GM21381 (cell line): ENCODE measurements around the gene ANKFN1.

ENCODE experiments used
- ATAC-seq: cut with Tn5 transposase; IDR thresholded peaks from one replicate; pipeline ENCODE4 v1.9.1; 2021; ENCODE audit warnings: mild to moderate bottlenecking, moderate library complexity; ENCODE audit not compliant: unreplicated experiment

The ANKFN1 gene

DNA sequence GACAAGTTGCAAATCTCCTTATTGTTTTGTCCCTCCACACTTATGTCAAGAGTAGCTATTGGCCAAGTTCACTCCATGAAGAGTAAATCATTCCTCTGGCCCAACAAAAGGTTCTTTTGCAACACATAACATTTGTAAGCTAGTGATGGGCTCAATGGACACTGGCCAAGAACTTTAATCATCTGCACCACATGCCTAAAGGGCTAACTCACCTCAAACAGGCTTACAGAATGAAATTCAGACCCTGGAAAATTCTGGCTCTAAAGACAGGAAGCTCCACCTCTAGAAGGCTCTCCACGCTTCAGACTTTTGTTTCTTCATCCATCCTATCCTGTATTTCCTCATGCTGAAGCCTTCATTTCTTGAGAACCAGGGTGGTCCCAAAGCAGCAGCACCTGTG is 10.9 kb upstream of the ANKFN1 start:
- no peak for ATAC-seq

DNA sequence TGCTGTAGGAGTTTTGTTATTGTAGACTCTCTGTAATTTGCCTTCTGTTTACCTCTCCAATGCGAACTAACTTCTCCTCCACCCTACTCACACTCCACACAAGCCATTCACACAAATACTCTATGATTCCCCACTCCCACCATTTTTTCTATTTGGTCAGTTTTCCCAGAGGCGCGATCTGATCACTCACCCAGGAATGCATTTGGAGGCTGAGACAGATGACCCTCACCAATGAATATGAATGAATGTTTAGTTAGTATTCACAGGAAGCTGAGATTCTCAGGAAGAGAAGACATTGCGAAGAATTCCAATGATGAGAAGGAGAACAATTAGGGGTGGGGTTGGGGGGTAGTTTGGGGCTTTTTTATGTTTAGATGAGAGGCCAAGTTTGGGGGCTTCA is 10.5 kb upstream of the ANKFN1 start:
- ATAC-seq: no peak

DNA sequence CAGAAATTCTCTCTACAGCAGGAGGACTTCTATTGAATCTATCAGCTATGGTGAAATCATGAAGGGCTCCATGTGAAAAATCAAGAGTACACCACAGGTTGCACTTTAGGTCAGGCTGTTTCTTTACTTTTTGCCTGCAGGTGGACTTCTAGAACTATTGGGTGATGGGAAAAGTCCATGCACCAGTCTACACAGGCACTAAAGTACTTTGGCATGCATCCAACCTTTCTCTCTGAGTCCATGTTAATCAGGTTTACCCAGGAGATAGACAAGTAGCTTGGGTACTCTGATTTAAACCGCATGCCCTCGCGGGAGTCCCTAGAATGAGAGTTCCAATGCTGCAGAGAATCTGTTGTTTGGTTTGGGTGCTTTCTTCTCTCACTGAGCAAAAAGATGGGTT is 9.1 kb upstream of the ANKFN1 start:
- no peak for ATAC-seq

DNA sequence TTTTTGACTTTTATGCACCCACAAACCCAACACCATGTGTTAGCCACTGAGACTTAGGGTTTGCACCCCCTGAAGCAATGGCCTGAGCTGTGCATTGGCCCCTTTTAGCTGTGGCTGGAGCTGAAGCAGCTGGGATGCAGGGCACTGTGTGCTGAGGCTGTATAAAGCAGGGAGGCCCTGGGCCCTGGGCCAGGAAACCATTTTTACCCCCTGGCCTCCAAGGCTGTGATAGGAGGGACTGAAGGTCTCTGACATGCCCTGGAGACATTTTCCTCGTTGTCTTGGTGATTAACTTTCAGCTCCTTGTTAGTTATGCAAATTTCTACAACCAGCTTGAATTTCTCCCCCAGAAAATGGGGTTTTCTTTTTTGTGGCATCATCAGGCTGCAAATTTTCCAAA is 6.7 kb upstream of the ANKFN1 start:
- ATAC-seq: no peak

DNA sequence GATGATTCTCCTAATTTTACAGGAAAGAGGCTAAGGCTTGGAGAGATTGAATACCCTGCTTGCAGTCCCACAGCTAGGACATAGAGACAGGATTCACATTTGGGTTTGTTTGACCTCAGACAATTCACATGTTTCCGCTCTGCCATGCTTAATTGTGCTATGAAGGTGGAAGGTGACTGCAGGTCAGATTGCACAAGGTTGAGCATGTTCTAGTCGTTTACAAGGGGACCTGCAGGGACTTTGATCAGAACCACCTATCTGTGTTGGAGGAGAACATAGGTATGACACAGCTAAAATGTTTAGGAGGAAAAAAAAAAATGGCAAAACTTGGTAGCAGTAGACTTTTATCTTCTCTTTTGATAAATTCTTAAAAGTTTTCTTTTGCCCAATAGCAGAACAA is 4.9 kb upstream of the ANKFN1 start:
- no peak for ATAC-seq

DNA sequence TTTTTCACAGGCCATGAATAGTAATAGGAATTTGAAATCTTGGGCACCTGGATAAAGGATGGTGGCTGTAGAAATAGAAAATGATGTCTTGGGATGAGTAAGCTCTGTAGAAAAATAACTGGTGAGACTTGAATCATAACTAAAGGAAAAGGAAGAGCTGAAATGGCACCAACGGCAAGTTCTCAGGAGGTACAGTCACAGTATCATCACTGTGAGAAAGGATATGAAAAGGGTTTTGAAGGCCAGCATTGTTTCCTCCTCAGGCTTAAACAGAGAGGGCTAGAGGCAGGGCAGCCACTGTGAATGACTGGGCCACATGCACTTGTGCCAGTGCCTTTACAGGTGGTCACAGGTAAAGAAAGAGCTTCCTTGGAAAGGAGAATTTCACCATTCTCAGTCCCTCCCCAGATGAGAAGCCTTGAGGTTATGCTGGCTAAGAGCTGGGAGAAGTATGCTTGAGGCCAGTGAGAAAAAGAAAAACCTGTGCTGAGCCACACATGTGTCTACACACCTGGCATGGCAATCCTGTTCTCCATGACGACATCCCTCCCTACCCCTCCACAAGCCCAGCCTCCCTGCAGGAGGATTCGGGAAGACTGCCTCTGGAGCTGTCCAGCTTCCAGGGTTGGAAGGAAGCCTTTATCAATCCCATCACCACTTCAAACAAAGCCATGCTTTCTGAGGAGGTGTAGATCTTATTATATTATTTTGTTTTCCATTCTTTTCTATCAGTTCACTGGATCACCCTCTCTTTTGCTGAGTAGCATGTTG is 3.8 kb upstream of the ANKFN1 start:
- ATAC-seq: no peak

DNA sequence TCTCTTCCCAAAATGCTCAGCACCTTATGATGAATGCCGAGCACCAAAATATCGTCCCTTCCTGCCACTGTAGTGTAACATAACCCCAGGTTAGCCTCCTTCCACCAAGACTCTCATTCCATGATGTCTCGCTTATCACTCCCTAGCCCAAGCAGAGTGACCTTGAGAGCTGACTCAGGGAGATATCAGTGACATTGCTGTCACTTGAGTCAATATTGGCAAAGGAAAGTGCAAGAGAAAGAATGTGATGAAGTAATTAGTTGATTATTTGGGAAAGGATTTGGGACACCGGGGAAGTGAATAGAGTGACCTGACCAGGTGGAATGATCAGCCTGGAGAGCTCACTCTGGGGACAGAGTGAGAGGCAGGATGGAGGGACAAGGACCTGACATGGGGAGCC is 2.6 kb upstream of the ANKFN1 start:
- ATAC-seq: no peak

DNA sequence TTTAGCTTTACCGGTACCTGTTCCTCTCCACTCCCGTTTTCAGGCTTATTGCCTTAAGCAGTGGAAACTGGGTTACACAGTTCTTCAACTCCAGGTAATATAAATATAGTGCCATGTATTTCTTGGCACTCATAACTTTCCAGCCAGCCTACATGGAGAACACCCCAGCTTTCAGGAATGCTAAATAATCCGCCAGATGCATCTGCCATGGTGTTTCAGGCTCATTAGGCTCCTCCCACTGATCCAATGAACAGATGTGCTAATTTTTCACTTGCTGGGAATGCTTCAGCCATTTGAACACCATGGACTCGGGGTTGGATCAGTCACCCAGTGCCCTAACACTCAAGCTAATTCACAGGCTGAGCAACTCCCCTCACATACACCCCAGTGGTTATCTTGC is 4.6 kb downstream of the ANKFN1 start:
- no peak for ATAC-seq

DNA sequence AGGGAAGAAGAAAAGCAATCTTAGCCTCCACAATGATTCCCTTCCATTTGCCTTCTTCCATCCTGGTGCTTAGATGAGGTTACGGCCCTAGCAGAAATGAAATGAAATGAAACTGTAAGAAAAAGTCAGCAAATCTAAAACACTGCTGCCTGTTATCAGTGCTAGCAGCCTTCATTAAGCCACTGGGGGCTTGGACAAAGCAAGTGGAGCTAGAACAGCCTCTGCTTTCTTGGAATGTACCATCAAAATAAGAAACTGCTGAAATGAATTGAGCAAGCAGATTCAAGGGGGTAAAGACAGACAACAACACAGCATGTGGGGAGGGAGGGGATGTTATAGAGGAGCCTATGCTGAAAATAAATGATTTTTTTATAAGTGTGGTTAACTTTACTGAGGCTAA is 5.1 kb downstream of the ANKFN1 start:
- ATAC-seq: no peak

DNA sequence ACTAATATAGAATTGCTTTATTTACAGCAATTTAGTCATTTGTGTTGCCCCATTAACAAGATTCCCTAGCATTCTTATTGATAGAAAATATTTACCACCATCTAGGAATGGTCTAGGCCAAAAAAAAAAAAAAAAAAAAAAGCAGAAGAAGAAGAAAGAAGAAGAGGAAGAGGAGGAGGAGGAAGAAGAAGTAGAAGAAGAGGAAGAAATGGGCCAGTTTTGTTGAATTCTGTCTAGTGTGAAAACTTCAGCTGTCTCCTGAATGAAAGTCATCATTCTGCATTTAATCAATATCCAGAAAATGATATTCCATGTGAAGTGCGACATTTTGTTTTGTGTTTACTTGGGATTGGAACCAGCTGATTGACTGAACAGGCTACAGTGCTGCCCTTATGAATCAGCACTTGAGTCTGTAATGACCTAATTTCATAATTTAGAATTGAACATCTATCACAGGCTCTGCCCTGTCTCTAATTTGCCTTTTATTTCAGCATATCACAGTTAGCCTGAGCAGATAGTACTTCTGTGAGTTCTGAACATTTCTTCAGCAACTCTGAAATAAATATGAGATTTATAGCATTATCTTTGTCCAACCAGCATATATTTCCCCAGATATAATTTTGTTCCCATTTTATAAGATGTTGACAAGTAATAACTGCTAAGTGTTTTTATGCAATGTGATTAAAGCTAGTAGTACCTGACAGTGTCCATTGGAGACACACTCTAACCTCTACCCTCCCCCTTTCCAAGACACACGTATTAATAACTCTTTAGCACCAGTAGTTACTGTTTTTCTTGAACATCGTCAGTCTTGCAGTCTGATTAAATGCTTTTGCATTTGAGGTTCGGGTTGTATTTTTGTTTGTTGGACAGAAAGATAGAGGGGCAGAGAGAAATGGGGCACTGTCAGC is 5.9 kb downstream of the ANKFN1 start:
- no peak for ATAC-seq

DNA sequence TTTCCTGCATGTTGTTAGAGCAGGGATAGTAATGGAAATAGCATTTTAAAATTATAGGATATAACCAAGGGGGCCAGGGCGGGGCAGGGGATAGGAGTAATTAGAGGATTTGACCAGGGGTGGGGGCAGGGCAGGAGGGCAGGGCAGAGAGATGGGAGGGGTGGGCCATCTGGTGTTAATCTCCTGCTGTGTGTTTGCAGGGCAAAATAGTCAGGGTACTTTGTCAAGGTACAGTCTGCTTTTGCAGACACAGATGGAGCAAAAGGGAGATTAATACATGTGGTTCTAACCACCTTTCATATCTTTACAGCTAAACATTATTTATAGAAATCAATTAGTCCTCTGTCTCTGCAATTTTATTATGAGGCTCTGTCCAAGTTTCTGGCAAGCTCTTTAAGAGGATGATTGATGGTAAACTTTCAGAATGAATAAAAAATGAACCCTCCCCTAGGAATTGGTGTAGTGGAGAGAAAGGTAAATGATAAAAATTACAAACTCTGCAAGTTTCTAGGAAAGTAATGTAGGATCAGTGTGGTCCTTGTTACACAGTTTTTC is 6.6 kb downstream of the ANKFN1 start:
- ATAC-seq: no peak

DNA sequence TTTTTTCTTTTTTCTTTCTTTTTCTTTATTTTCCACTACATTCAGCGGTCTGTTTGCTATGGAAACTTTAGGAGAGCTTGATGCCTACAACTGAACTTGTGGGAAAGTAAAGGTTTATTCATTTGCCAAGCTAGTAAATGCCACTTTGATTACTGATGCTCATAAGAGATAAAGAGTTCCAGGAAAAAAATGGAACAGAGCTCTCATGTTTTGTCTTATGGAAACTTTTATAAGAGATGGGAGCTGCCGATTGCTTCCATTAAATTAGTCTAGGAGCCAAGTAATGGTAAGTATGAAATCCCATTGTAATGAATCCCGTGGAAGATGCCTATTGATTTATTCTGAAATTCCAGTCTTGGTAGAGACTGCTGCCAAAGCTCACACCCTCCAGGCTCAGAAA is 7.1 kb downstream of the ANKFN1 start:
- no peak for ATAC-seq

DNA sequence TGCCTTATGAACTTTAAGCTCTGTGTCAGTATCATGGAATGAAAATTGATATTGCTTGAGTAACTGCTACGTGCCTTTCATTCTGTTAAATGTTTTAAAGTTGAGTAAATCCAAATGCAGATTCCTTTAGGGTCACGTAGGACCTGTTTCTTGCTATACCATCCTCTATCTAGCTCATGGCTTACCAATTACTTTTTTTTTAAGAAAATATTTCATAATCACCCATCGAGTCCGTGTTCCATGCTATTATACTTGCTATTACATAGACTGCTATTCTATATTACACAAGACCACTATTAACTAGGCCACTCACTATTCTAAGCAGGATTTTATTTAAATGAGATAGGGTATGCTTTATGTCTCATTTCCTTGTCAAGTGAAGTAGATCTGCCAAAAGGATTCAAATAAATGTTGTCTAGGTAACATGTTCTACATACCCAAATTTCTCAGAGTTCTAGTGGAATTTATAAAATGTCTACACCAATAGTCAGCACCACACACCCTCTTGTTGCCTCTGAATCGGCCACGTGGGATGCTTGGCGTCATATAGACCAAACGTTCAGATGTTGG is 11.9 kb downstream of the ANKFN1 start:
- ATAC-seq: no peak

DNA sequence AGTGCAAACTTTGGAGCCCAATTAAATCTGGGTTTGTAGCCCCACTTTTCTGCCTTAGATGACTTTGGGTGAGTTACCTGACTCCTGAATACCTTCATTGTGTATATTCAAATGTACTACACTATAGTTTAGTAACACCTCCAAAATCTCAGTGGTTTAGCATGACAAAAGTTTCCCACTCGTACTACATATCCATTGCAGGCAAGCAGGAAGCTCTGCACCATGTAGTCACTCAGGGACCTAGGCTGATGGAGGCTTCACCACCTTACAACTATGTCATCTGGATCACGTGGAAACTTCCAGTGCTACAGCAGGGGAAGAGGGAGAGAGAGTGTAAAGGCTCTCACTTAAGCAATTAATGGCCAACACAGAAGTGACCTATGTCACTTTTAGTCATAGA is 14.2 kb downstream of the ANKFN1 start:
- no peak for ATAC-seq

DNA sequence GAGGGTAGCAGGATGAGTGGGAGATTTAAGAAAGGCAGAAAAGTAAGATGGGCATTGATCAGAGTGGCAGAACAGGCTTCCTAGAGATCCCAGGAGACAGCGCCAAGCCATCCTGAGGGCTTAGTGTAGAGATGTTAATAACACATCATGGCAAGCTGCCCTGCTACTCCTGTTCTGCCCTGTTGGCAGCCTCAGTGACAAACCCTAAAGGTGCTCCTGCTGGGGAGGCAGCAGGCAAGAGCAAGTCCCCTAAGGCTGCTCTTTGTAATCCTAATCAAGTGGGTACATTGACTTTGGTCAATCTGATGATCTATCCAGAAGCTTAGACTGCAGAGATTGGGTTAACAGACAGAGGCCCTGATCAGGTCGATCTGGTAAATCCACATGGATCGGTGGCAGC is 16.3 kb downstream of the ANKFN1 start:
- no peak for ATAC-seq

DNA sequence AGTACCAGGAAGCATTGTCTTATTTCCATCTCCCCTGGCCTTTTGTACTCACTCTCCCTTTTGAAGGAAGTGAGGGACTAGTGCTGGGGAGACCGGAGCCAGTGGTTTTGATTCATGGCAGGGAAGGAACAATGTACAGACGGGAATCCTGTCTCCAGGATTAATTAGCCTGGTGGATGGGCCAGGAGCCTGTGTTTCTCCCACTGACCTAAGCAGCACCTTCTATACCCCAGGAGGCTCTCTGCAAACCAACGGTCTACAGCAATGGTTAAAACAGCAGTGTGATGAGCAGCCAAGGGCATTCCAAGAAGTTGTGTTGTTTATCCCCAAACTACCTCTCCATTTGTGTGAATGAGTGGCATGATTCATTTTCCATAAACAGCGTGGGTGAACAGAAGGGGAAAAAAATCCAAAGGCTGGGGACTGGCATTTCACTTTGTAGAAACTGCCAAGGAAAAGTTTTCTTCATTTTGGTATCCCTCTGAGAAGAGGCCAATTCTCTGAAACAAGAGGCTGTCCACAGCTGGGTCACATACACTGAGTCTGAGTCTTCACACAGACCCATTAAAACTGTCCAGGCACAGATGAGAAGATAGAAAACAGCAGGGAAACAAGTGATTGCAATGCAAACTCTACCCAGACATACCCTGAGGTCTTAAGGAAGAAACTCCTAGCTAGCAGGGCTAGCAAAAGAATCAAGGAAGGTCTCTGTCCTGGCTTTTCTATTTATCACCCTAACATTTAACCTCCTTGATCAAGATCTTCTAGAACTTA is 18.1 kb downstream of the ANKFN1 start:
- ATAC-seq: no peak

DNA sequence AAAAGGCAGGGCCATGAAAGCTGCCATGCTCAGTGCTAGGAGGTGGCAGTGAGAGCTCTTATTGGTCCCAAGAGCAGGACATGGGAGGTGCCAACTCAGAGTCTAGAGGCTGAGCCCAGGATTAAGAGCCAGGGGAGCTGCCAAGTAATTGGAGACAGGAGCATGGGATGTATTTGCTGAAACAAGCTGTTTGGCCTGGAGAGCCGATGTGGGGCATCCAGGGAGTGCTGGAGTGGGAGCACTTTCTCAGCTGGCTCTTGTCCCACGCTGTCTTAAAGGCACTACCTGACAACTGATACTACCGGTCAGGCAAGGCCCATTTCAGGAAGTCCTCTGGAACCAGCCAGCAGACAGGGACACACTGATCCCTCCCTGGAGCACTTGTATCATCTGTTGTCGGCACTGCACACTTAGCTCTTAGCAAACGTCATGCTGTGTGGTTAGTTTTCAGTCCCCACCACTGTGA is 19.3 kb downstream of the ANKFN1 start:
- no peak for ATAC-seq

DNA sequence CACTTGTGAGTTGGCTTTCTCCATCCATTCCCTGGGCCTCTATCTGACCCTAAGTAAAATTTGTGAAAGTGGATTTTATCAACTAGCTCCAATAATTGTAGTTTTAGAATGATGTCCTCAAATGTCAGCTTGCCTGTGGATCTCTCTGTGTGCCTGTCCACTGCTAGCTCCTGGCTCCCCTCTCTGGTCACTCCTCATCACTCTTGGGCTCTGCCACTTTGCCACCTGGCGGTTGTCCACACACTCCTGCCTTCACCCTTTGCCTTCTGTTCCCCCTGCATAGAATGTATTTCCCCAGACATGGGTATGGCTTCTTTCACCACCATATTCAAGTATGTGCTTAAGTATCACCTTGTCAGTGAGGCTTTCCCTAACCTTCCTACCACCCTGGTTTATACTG is 19.8 kb downstream of the ANKFN1 start:
- no peak for ATAC-seq

DNA sequence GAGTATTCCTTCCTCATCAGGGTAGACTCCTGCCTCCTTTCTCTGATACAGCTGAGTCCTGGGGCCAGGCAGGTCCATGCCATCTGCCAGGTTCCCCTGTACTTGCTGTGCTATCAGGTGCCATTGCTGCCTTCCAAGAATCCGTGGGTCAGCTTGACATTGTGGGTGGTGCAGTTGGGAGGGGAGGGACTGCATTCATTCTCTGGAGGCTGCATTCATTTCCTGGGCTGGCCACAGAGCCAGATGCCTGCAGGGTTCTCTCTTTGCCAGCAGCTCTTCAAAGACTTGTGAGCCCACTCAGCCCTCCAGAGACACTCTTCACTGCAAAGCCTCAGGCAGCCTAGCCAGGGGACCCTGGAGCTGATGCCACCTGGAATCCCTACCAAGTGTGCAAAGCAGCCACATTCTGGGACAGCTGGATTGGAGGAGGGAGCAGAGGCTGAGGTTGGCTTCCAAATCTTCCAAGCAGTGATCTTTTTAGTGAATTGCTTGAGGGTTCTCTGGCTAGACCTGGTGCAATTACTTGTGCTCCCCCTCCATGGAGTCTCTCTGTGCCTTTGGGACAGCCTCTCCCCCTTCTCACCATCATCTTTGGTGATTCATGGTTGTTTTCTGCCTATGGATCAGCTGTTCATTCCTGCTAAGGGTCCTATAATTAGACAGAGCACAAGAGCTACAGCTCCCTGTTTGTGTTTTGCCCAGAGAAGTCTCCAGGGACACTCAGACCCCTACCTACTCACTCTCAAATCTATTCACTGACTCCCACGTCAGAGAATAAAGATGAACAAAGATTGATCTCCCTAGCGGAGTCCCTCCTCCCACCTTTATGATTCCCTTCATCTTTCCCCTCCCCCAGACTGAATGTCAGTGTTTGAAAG is 20.9 kb downstream of the ANKFN1 start:
- no peak for ATAC-seq
